Peyer's patch (tissue), 4 donors: ENCODE data around the gene TBX10.

Experiments
- CTCF ChIP-seq, 6 experiments: fragments of 450-650 bp in 4 of 6; fragments of 200-600 bp in 2 of 6; sonication (generic) in 1 of 6; IDR thresholded peaks; one replicate each; pipeline ENCODE4 v1.5.1; 2017 to 2019; ENCODE audit warnings: antibody characterized with exemption in 6 of 6, mild to moderate bottlenecking in 3 of 6, moderate library complexity in 1 of 6
- POLR2A ChIP-seq, 2 donors: fragments of 450-650 bp; IDR thresholded peaks; one replicate each; pipeline ENCODE4 v1.5.1; 2017; ENCODE audit warnings: antibody characterized with exemption in 2 of 2, mild to moderate bottlenecking in 2 of 2, moderate library complexity in 2 of 2

DNA sequence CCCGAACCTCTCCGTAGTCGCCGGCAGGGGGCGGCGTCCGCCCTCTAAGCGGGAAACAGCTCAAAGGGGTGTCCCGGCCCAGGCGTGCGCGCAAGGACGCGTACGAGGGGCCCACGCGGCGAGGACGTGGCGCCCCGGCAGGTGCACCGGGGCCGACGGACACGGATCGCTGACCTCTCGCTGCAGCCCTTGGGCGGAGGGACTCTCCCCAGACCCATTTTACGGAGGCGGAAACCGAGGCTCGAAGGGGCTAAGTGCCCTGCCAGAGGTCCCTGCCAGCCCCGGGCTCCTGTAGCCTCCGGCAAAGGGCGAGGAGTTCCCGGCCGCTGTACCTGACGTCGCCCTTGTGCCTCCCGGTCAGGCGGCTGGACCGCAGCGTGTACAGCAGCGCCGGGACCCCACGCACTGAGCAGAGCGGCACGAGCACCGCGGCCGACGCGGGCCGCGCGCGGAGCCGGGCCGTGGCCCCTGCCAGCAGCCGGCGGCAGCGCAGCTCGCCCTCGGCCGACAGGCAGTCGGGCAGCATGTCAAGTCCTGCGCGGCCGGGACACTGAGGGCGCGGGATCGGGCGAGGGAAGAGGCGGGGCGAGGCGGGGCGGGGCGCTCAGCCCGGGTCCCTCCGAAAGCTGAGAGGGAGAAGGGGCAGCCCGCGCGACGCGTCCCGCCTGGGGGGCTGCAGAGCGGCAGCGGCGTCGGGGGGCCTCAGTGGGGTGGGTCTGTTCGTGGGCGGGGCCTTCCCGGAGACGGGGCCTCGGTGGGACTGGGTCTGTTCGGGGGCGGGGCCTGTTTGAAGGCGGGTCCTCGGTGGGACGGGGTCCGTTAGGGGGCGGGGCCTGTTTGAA, 10.0 kb downstream of the TBX10 start, which contains the start of gene NUDT8:
- TF ChIP-seq CTCF (IDR thresholded peaks at IDR 0.05) (peak; percentile 91 to 95 (median 94)), POLR2A (IDR thresholded peaks at IDR 0.05) (peak; percentile 47 to 79)
